NCI-H1436 treated with DMSO at 0.1 percent for 48 hours (cell line): ENCODE measurements around the gene CTDSPL.

Experiments used
- DNase-seq: peaks from one replicate; lab custom pipeline; 2025; lab: John Stamatoyannopoulos, UW

The CTDSPL gene

DNA sequence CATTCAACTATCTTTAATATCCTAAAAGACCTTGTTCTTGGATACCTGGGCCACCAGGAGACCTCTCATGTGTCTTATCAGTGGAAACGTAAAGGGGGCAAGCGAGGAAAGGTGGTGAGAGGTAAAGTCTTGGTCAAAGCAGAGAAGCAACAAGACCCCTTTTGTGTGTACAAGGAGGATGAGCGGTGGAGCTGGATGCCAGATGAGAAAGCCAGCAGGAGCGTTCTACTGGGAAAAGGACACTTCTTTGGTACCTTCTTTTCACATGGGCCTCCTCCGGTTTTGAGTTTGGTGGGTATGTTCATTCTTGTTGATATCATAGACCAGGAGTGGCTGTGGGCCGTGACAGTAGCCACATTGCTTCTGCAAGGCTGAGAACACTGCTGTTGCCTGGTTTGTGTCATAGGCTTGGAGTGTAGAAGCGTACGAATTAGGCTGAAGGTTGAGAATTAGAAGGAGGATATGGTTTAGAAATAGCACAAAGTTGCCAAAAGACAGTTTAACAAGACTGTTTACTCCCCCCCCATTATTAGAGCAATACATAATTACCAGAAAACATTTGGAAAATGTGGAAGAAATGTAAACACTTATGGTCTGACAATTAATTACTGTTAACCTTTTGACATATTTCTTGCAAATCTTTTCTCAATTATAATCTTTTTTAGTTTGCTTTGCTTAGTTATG, 82.1 kb downstream of the CTDSPL start:
- DNase-seq: no peak

DNA sequence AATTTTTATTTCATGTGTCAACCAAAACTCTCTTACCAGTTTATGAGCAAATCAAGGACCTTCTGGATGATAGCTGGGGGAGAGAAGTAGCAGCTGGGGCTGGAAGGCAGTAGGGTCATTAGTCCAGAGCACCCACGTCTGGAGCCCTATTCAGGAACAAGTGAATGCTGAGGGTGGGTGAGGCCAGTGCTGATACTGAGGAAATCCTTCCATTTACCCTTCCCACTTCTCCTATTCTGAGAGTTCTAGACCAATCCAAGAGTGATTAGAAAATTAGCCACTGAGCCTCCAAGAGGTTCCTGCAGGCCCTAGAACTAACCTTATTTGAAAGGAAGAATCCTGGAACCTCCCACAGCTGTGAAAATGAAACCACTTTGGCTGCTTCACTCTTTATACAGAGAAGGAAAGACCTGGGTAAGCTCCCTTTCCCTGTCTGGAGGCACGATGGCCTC, 82.7 kb downstream of the CTDSPL start:
- DNase-seq: no peak

DNA sequence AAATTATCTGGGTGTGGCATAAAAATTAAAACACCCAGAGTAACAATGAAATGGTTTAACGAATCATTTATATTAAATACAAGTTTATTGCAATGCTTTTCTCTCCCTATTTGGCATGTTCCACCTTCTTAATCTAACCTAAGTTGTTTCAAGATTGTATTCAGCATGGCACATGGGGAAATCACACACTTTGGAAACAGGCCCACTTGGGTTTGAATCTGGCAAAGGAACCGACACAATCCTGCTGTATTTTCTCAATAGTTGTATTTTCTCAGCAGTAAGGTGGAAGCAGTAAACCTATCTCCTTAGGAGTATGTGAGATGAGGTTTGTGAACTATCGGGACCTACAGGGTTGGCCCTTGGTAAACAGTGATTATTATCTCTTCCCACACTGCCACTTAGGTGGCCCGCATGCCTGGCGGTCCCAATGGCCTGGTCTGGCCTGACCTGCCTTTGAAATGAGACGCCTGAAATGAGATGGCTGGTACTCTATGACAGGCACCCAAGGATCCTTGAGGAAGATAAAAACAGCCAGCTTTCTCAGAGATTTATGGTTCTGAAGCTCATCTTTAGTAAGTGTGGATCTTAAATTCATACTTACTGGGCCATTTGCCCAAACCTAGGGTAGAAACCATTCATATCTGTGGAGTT, 83.6 kb downstream of the CTDSPL start:
- no peak for DNase-seq

DNA sequence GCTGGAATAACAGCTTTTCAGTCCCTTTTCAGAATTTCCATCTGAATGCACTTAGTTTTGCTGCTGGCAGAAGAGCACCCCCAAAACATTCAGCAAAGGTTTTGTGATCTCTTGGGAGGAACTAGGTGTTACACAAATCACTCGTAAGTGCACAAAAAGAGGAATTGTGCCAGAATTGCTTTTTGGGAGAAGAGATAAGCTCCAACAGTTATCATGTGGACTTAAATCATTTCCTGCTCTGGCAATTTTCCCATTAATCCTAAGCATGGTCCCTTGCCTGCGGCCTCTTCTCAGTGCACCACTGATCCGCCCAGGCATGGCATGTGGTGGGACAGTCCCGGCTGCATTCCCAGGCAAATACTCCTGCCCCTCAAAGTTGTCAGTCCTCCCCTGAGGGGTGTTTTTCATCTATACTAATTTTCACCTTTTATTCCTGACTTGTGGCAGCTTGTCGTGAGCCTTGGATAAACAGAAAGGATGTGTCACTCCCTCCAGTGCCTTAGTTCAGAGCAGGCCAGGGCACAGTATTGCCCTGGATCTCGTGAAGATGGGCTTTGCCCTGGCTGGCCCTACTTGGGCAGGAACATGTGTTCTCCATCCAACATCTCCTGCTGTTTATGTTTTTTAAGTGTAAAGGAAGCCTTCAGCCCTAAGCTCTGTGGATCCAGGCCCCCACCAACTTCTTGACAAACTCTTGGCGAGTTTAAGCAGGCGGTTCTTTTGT, 84.3 kb downstream of the CTDSPL start:
- DNase-seq: no peak

DNA sequence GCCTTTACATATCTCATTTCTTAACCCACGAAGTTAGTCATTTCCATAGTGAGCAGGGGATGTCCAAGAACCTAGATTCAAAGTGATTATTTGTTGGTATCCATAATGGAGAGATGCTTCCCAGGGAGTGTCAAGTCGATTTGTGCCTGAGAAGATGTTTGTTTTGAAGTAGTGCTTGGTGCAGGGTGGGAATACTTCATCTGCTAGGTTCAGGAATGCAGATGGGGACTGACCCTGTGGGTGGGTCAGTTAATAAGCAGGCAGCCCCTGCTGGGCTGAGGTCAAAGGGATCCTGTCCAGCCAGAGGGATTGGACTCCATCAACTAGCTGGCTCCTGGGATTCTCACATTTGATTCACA, 84.8 kb downstream of the CTDSPL start:
- DNase-seq: no peak

DNA sequence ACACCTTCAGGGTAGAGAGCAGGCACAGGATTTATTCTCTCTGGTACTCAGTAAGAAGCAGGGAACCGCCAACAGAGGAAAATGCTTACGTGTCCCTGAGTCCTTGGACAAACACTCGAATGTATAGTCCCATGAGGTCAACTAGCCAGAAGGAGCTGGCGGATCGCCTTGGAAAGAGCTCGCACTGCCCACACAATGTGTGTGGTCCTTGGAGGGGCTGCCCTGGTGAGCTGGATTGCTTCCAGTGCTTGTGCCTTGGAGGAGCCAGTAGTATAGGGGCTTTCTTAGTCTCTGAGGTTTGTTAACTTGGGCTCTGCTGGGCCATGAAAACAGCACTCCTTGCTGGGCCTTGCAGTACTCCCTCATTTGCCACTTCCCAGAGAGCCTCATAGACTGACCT, 88.2 kb downstream of the CTDSPL start:
- DNase-seq: no peak

DNA sequence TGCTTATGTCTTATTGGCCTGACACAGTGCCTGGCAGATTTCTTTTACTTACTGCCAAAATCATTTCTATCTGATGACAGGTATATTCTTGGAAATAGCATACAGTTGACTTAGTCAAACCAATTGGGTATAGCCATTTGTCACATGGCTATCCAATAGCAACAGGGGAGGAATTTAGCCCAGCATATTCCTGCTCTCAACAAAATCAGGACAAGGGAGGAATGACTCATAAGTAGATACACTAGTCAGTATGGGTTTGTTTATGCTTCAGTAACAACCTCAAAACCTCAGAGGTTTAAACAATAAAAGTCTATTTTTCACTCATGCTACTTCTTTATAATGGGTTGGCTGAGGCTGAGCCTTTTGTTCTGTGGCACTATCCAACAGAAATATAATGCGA, 90.9 kb downstream of the CTDSPL start:
- no peak for DNase-seq

DNA sequence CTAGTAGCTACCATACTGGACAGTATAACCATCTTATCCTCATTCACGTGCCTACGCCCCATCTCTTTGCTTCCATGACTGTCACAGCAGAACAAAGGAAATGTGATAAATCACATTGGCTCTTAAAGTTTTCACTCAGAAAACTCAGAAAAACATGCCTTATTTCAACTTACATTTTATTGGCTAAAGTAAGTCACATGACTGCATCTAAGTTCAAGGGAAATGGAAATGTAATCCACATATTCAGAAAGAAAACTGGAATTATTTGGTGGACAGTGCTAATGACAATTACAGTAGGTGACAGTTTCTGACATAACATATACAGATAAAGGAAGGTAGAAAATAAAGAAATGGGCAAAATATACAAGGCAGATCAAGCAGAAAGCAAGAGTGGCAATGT, 91.5 kb downstream of the CTDSPL start:
- no peak for DNase-seq

DNA sequence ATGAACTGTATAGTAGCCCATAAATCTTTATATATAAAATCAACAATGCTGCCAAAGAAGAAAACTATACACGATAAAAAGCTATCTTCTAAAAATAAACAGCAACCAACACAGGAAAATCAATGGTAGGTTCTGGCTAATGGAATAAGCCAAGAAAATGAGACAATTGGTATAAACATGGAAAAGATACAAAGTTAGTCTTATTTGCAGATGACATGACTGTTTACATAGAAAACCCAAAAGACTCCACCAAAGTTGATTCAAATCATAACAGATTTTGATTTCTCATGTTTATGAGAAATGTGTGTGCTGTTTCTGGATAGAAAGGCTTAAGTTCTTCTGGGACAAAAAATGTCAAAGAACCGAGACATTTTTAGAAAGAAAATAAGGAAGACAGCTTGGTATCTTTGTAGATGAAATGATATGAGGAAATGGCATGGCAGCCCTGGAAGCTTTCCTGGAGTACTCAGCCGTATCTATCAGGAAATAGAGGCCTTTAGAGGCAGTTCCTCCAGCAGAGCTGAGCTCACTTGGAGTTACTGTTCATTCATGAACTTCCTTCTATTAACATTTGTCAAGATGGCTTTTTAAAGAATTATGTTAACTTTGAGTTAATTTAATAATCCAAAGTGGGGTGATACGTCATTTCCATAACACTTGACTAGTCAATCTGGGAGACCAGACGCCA, 92.2 kb downstream of the CTDSPL start:
- no peak for DNase-seq

DNA sequence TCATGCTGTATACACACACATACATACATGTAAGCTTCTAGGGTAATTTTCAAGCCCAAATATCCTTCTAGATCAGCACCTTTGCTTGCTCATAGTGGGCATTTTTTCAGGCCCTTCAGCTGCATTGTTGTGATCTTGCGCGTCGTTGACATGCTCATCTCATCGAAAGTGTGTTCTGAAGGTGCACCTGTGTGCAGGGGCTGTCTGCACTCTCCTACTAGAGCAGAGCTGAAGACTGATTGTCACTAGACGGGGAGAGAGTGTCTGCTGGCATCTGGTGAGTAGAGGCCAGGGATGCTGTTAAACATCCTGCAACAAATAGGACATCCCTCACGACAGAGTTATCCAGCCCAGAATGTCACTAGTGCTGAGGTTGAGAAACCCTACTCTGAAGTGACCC, 93.2 kb downstream of the CTDSPL start:
- DNase-seq: no peak

DNA sequence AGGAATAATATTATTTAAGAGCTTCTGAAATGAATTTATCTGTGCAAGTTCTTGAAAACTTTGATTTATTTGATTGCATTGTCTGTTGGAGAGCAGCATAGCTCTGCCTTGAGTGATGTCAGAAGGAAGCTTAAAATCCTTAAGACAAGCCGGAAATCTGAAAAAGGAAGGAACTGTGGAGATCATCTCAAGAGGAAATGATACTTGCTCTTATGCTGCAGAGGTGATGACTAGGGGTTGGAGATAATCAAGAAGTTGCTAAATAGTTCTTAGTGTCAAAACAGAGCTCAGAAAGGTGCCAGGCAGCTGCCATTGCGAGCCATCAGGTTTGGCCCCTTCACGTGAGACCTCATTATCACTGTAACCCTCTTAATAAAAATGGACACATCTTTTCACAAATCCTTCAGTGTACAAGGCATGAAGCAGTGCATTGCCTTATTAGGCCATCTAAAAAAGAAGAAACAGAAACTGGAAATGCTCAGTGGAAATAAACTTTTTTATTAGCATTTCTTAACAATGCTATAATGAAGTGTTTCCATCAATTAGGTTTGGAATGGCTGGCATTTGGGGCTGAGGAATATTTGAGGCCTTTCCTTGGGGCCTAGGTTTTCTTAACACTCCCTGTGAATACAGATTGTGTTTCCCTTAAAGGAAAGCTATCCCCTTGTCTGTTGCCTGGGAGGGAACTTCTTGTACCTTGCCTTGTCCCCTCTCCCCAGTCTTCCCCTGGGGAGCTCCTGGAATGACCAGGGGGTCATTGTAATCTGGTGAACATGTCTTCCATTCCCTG, 94.4 kb downstream of the CTDSPL start:
- no peak for DNase-seq

DNA sequence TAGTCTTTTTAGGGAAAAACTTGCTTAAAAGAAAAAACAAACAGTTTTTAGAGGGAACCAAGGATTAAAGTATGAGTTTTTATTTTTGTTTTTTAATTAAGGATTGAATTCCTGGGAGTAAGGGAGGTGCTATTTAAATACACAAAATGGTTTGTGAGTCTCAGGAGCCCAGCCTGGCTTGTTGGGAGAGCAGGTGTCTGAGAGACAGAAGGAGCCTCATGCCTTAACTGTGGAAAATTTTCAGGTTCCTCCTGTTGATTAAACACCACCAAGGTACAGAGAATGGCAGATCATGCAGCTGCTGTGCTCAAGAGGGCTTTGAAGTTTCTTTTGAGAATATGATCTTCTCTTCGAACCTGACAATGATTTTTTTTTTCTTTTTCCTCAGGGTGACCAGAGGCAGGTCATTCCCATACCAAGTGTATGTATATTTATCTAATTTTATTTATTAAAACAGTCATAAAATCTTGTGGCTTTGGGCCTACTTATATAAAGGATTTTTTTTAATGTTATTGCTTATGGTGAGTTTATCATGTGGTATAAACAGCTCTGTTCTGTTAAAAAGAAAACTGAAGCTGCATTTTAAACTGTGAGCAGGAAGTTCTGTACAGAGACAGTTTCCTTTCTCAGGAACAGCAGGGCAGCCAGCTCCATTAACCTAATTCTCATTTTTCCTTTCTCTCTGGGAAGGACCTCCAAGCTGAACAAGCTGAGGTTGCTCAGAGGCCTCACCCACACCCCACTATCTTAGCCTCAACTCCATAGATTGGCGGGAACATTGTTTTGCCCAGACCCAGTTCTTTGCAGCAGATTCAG, 95.3 kb downstream of the CTDSPL start:
- DNase-seq: no peak

DNA sequence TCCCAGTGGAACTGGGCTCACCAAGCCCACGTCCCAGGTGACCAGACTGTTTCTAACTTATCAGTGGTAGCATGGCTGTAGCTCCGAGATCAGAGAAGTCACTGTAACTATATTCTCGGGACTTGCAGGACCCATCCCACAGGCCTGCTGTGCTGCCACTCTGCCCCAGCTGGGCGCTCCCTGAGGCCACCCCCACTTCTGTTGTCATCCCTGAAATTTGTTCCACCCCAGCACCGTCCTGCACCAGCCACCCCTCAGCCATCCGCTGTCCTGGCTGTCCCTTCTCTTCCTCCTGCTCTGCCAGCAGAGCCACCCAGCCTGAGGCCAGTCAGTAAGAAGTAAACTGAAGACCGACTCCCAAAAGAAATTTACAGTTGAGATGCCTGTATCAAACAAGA, 95.9 kb downstream of the CTDSPL start:
- DNase-seq: no peak

DNA sequence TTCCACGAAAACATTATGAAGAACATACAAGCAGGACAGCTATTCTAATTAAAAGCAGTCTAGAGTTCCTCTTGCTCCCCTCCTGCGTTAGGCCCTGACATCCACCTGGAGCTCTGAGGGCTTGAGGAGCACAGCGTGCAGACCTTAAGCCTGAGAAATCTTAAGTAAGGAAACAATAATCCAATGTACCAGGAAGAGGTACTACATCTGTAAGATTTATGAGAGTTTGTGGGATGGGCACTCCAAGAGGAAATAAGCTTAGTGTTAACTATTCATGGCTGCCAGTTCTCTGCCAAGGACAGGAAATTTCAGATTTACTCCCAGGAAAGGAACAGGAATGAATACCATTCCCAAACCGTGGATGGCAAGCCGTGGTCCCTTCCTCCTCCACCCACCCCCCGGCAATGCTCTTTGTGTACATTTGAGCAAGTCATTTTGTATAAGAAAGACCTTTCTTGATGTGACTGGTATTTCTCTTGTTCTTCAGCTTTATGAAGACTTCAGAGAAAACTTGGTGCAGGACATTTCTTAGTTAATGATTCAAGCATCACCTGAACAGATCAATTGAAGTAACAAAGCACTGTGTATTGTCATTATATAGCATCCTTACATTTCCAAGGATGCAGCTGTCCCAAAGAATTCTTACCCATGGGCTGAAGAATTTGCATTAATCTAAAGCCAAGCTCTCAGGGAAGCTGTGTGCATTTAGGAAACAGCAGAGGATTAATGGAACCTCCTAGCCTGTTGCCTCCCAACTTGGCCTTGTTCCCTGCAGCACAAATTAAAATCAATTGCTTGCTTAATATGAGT, 100.1 kb downstream of the CTDSPL start:
- no peak for DNase-seq

DNA sequence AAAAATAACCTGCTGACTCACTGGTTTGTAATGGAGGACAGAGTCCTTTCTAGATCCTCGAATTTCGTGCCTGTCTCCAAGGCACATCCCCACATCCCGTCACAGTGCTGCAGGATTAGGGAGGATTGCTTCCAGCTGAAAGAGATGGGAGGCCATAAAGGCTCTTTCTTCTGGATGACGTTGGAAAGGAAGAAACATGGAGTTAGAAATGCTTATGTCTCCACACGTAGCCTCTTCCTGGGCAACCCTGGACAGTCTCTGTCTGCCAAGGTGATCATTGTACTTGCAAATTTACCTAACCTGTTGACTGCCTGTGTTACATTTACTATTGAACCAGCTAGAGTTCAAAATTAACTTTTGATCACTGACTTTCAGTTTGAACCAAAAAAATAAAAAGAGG, 101.3 kb downstream of the CTDSPL start:
- DNase-seq: no peak

DNA sequence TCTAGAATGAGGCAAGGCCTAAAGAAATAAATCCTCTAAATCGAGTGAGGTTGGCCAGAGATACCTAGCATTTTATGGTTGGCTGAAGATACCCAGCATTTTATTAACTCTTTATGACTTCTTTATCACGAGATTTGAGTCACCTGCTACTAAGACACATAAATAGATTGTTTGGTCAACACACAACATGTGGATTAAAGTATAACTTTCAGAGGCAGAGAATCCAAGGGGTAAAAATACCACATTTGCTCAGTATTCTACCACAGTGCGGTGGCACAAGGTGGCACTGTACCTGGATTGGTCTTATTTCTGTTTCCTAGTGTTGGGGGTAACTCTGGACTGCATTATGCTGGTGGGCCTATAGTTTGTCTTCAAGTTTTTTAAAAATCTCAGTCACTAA, 102.0 kb downstream of the CTDSPL start:
- no peak for DNase-seq

DNA sequence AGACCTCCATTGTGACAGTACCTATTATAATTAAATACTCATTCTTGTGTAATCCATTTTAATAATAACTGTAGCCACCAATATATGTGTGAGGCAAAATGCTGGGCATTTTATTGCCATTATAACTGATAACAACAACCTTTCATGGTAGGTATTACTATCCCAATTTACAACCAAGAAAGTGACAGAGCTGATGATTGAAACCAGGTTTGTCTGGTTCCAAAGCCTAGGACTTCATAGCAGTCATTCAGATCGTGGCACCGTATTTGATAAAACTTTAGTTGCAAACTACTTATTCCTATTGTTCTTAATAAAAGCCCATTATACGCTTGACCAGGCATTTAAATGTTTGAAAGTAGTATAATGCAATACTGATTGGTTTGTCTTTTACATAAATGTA, 102.5 kb downstream of the CTDSPL start:
- DNase-seq: no peak

DNA sequence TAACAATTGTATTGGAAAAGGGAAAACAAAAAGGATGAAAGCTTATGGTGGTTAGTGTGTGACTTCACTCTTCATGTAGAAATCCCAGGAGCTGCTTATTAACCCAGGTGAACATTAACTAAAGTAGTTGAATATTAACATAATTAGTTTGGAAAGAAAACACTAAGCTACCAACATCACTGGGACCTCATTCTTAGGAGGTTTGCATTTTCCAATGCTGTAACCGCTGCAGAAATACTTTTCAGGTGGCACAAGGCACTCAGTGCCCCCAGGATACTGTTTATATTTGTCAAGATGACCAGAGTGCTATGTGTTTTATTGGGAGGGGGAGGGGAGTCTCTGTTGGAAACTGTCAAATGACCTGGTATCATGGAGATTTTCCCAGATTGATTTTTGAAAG, 103.0 kb downstream of the CTDSPL start:
- no peak for DNase-seq

DNA sequence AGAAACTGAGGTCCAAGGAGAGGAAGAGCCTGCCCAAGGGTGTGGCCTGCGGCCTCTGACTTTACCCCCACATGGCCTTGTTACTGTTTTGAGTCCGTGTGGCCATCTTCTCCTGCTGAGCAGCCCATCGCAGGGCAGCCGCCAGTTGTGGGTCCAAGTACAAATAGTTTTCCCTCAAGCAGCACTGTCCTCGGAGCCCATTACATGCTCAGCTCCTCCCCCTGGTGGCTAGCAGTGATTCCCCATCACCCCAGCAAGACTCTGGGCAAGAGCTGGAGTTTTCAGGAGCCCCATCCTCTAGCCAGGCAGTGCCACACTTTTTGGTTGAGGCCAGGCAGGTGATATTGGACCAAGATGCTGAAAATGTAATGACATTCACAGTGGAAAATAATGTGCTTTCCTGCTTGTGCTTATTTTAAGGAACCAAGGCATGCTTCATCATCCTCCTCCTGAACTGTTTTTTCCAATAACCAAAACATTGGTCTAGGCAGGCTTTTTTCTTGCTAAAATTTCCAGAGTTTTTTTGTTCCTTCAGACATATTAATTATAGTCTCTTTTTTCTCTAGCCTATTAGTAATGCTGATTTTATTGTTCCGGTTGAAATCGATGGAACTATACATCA, 105.7 kb downstream of the CTDSPL start:
- no peak for DNase-seq

DNA sequence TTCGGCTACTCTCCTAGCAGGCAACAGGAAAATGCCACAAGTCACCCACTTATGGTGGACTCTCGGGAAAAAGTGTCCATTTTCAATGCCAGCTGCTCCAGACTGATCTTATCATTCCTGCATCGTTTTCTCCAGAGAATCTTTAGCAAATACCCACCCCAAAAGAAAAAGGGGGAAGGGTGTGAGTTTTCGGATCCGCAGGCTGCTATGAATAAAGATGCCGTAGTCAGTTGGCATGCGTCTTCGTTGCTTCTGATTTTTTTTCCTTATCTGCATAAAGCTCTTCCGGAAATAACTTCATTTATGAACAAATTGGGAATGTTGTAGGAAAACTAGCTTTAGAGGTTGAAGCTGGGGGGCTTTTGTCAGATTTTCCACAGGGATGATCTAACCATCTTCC, 106.5 kb downstream of the CTDSPL start:
- DNase-seq: no peak
